Astrocyte (in vitro differentiated cells and primary cell): ENCODE measurements around the gene JAG2. TPM values are rescaled to one million over a fixed set of nuclear protein-coding genes. Genes with fewer than 3 reads are reported as not detected.

Experiments used
- DNase-seq: peaks from one replicate; pipeline ENCODE4 v3.0.0-alpha.2; 2010; ENCODE audit warnings: low read depth
- FAIRE-seq: peaks from 2 replicates; lab custom pipeline; 2011; peaks lifted over from hg19 to GRCh38; lab: Jason Lieb, UNC
- H2AFZ ChIP-seq: 2 replicates; pipeline ENCODE4 v1.6.0; 2012; ENCODE audit warnings: low read depth, low read length, inconsistent platforms
- H3K27ac ChIP-seq: 2 replicates; pipeline ENCODE4 v1.5.1; 2011; ENCODE audit warnings: low read depth, low read length, inconsistent platforms
- H3K27me3 ChIP-seq: 2 replicates; pipeline ENCODE4 v1.6.0; 2011; ENCODE audit warnings: low read length, inconsistent platforms; ENCODE audit not compliant: insufficient read depth
- H3K36me3 ChIP-seq: 2 replicates; pipeline ENCODE4 v1.5.1; 2011; ENCODE audit warnings: low read length, inconsistent platforms; ENCODE audit not compliant: insufficient read depth
- H3K4me1 ChIP-seq: 2 replicates; pipeline ENCODE4 v1.5.1; 2011; ENCODE audit warnings: low read length, inconsistent platforms; ENCODE audit not compliant: insufficient read depth
- H3K4me2 ChIP-seq: 2 replicates; pipeline ENCODE4 v1.6.0; 2012; ENCODE audit warnings: low read length, inconsistent platforms
- H3K4me3 ChIP-seq: 2 replicates; pipeline ENCODE4 v1.5.1; 2011; ENCODE audit warnings: low read depth, mild to moderate bottlenecking, low read length, inconsistent platforms; ENCODE audit not compliant: insufficient read depth
- H3K79me2 ChIP-seq: 2 replicates; pipeline ENCODE4 v1.6.0; 2012; ENCODE audit warnings: mild to moderate bottlenecking, low read length, inconsistent platforms; ENCODE audit not compliant: insufficient read depth
- H3K9ac ChIP-seq: 2 replicates; pipeline ENCODE4 v1.6.0; 2012; ENCODE audit warnings: mild to moderate bottlenecking, low read length, inconsistent platforms
- H3K9me3 ChIP-seq: 2 replicates; pipeline ENCODE4 v1.5.1; 2012; ENCODE audit warnings: low read depth, mild to moderate bottlenecking, low read length, inconsistent platforms; ENCODE audit not compliant: insufficient read depth
- H4K20me1 ChIP-seq: 2 replicates; pipeline ENCODE4 v1.6.0; 2012; ENCODE audit warnings: low read length, inconsistent platforms; ENCODE audit not compliant: insufficient read depth
- H3K27ac Mint-ChIP-seq: one replicate; pipeline ENCODE4 v1.8.0; 2021; ENCODE audit warnings: mild to moderate bottlenecking, mixed read lengths; ENCODE audit not compliant: unreplicated experiment
- H3K27me3 Mint-ChIP-seq: one replicate; pipeline ENCODE4 v1.8.0; 2021; ENCODE audit warnings: low read depth, mixed read lengths; ENCODE audit not compliant: unreplicated experiment
- H3K36me3 Mint-ChIP-seq: one replicate; pipeline ENCODE4 v1.8.0; 2021; ENCODE audit warnings: low read depth, mixed read lengths; ENCODE audit not compliant: unreplicated experiment
- H3K4me1 Mint-ChIP-seq: one replicate; pipeline ENCODE4 v1.8.0; 2021; ENCODE audit warnings: low read depth, mixed read lengths; ENCODE audit not compliant: unreplicated experiment
- H3K4me3 Mint-ChIP-seq: one replicate; pipeline ENCODE4 v1.8.0; 2021; ENCODE audit warnings: mild to moderate bottlenecking, moderate library complexity, mixed read lengths; ENCODE audit not compliant: unreplicated experiment
- H3K9me3 Mint-ChIP-seq: one replicate; pipeline ENCODE4 v1.8.0; 2021; ENCODE audit warnings: mild to moderate bottlenecking, mixed read lengths; ENCODE audit not compliant: unreplicated experiment
- CTCF ChIP-seq: IDR thresholded peaks from 2 replicates; pipeline ENCODE4 v1.5.1; 2011; ENCODE audit warnings: low read depth, mild to moderate bottlenecking, inconsistent platforms, low read length, moderate library complexity; ENCODE audit not compliant: insufficient read depth
- EZH2 ChIP-seq: IDR thresholded peaks from 2 replicates; pipeline ENCODE4 v1.6.1; 2012; ENCODE audit warnings: mild to moderate bottlenecking, low read length, inconsistent platforms; ENCODE audit not compliant: insufficient read depth
- total RNA-seq: library from RNA; stranded (reverse); gene quantifications from 2 replicates; pipeline ENCODE4 v1.2.1, GENCODE V29; 2021

JAG2 gene
- total RNA-seq, 1 donor from 2014 or later: 6.6 TPM

- H3K27me3 ChIP-seq: peaks cover 7% of the 10 kb centered on the region
- DNase-seq: no peak
- FAIRE-seq: no peak
- no peak overlapping the region for H3K27ac ChIP-seq
- Mint-ChIP-seq H3K36me3 (no peaks in the 10 kb centered on the region), H3K27ac (no peak overlapping the region), H3K27me3 (peaks cover 23% of the 10 kb centered on the region), H3K9me3 (no peaks in the 10 kb centered on the region), H3K4me1 (no peaks in the 10 kb centered on the region), H3K4me3 (no peak overlapping the region)
- no peaks in the 10 kb centered on the region for H3K79me2 ChIP-seq
- H3K9ac ChIP-seq: no peak overlapping the region
- no peak overlapping the region for H3K4me2 ChIP-seq
- no peaks in the 10 kb centered on the region for H3K36me3 ChIP-seq
- H2AFZ ChIP-seq: no peak overlapping the region
- no peaks in the 10 kb centered on the region for H3K9me3 ChIP-seq
- H3K4me1 ChIP-seq: peaks cover 4% of the 10 kb centered on the region
- no peak overlapping the region for H3K4me3 ChIP-seq
- H4K20me1 ChIP-seq: peaks cover 6% of the 10 kb centered on the region
- TF ChIP-seq EZH2: no peak
- no peak for TF ChIP-seq CTCF
Observed at GRCh38 chr14:105173901-105174894, 5.6 kb upstream of the JAG2 start.

GRCh38 chr14:105173145-105173544, 4.6 kb upstream of the JAG2 start:
- Mint-ChIP-seq H3K4me3 (no peak overlapping the region), H3K36me3 (no peaks in the 10 kb centered on the region), H3K27me3 (peaks cover 21% of the 10 kb centered on the region), H3K4me1 (no peaks in the 10 kb centered on the region), H3K27ac (no peak overlapping the region), H3K9me3 (no peaks in the 10 kb centered on the region)
- no peak for FAIRE-seq
- no peak overlapping the region for H2AFZ ChIP-seq
- peaks cover 10% of the 10 kb centered on the region for H3K27me3 ChIP-seq
- TF ChIP-seq CTCF (no peak), EZH2 (no peak)
- no peak for DNase-seq
- H3K36me3 ChIP-seq: no peaks in the 10 kb centered on the region
- no peak overlapping the region for H3K4me2 ChIP-seq
- peaks cover 4% of the 10 kb centered on the region for H3K4me1 ChIP-seq
- no peaks in the 10 kb centered on the region for H3K9me3 ChIP-seq
- no peak overlapping the region for H3K4me3 ChIP-seq
- no peaks in the 10 kb centered on the region for H3K79me2 ChIP-seq
- H3K27ac ChIP-seq: no peak overlapping the region
- peaks cover 6% of the 10 kb centered on the region for H4K20me1 ChIP-seq
- H3K9ac ChIP-seq: no peak overlapping the region

- no peak for FAIRE-seq
- Histone ChIP-seq H3K27ac (no peak overlapping the region), H4K20me1 (peaks cover 6% of the 10 kb centered on the region), H3K9me3 (no peaks in the 10 kb centered on the region), H3K9ac (no peak overlapping the region), H3K79me2 (no peaks in the 10 kb centered on the region), H3K27me3 (peaks cover 10% of the 10 kb centered on the region), H3K4me2 (no peak overlapping the region), H3K4me3 (no peak overlapping the region), H3K4me1 (peaks cover 7% of the 10 kb centered on the region), H2AFZ (no peak overlapping the region), H3K36me3 (no peaks in the 10 kb centered on the region)
- Mint-ChIP-seq H3K27me3 (peaks cover 18% of the 10 kb centered on the region), H3K9me3 (no peaks in the 10 kb centered on the region), H3K36me3 (no peaks in the 10 kb centered on the region), H3K4me1 (no peaks in the 10 kb centered on the region), H3K27ac (no peak overlapping the region), H3K4me3 (no peak overlapping the region)
- TF ChIP-seq EZH2: no peak
- no peak for TF ChIP-seq CTCF
- DNase-seq: no peak
Observed at GRCh38 chr14:105172476-105172875, 3.9 kb upstream of the JAG2 start.
